Left renal cortex interstitium (tissue), 4 donors: ENCODE results near the gene ACER1. TPM values are rescaled to one million over a fixed set of nuclear protein-coding genes. Genes with fewer than 3 reads are reported as not detected.
A peak's percentile ranks its signal among the peaks of the same experiment; 100 is the strongest.
"Not testable (repeated sequence)": the region's sequence is repeated elsewhere in the genome, so short reads cannot be mapped to it uniquely, and the experiment has no call there.

Experiments used
- DNase-seq, 4 donors: peaks; one replicate each; pipeline ENCODE4 v3.0.0-alpha.2; 2013; ENCODE audit warnings: low read depth in 4 of 4, low spot score in 2 of 4, missing footprints in 1 of 4
- polyA plus RNA-seq, 4 donors: library from polyadenylated mRNA; unstranded; fragments of 120-200 nt; gene quantifications; one replicate each; pipeline ENCODE4 v1.2.1, GENCODE V29; 2013; ENCODE audit not compliant: insufficient read length in 4 of 4

Gene ACER1, protein sequence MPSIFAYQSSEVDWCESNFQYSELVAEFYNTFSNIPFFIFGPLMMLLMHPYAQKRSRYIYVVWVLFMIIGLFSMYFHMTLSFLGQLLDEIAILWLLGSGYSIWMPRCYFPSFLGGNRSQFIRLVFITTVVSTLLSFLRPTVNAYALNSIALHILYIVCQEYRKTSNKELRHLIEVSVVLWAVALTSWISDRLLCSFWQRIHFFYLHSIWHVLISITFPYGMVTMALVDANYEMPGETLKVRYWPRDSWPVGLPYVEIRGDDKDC
- under 1 TPM in 3 of 4 donors, not detected in 1; 0.10 to 0.24 (median 0.13) TPM for polyA plus RNA-seq

DNA sequence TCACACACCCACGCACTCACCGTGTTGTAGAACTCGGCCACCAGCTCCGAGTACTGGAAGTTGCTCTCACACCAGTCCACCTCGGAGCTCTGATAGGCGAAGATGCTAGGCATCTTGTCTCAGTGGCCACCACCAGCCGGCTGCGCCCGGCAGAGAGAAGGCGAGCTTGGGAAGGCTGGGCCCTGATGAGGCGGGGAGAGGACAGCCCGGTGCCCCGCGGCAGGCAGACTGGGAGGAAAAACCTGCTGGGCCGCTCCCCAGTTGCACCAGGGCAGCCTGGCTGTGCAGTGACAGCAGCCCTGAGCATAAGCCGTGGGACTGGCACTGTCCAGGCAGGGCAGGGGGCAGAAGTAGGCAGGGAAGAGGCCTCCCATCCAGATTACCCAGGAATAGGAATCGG, at the start of gene ACER1:
Gene ACER1, minus strand, starts transcription at position 174 of the 400 bp plus-strand sequence. Its CDS starts 61 bp downstream, at position 113.
- DNase-seq, result no peak

DNA sequence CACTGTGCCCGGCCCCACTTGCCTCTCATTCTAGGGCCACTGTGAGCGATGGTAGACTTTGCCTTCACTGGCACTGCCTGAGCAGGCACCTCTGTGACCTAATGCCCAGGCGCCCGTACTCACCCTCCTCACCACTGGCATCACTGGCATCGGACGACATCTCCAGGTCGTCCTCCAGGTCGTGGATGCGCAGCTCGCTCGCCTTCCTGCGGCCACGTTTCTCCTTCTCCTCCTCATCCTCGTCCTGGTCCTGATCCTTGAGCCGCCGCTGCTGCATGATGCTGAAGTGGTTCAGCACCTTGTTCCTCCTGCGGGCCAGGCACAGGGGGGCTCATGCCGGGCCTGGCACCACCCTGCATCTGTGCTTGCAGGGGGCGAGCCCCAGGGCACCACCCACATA, 49.8 kb upstream of the ACER1 start:
- DNase-seq, result no peak

DNA sequence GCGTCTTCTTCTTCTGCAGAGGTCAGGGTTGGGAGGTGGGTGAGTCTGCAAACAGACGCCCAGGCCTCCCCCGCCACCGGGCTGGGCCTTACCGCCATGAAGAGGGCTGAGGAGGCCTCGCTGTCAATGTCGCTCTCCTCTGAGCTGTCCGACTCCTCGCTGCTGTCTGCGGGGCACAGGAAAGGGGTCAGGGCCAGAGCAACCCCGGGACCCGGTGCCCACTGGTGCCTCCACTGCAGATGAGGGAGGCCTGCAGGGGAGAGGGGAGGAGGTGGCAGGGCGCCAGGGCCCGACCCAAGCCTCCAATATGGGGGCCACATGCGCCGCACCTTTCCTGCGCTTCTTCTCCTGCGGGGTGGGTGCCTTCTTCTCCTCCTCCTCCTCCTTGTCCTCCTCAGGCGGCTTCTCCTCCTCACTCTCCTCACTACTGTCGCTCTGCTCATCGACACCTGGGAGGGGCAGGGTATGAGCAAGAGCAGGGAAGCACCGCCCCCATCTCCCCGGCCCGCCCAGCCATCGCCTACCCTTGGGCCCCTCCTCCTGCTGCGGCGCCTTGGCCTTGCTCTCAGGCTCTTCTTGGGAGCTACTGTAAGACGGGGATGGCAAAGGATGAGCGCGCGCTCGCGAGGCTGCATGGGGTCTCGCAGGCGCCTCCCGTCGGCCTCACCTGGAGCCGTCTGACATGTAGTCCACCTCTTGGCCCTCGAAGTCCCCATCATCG, 47.8 kb upstream of the ACER1 start:
- DNase-seq, result no peak

DNA sequence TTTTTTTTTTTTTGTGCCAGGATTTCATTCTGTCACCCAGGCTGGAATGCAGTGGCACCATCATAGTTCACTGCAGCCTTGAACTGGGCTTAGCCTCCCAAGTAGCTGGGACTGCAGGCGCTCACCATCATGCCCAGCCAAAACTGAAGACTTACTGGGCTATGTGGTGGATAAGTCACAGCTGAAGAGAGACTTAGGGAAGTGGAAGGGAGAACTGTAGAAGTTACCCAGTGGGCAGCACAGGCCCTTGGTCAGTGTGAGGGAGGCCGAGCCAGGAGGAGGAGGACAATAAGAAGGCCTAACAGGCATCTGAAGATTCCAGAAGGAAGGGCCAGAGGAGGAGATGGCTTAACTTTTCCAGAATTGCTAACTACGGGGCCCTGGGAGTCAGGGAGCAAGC, 46.3 kb upstream of the ACER1 start:
- no peak for DNase-seq

DNA sequence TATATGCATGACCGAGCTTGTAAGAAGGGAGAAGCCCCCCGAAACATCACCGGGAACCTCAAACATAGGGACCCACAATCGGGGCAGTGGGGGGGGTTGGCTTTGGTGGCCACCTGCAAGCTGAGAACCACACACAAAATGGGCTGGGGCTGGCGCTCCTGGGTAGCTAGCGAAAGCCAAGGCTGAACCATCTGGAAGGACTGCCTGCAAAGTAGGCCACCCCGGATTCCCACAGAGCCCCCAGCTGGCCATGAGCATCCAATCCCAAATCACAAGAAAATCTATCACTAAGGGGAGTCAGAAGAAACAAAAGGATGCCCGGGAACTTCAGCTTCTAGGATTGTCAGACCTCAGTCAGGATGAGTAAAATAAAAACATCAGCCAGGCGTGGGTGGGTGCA, 45.1 kb upstream of the ACER1 start:
- no peak for DNase-seq

DNA sequence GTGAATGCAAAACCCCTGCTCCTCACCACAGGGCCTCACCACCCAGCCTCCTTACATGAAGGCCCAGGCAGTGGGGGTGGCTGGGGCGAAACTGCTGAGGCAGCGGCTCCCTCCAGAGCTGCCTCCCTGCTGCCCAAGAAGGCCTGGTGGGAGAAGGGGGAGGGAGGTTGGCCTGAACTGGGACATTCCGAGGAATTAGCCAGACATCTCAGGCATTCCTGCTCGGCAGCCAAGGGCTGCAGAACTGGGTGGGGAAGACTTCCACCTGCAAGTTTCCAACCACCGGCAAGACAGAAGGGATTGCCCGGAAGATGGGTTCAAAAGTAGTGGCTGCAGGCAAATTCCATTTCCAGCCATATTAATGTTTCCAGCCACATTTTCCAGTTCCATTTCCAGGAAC, 44.6 kb upstream of the ACER1 start:
- no peak for DNase-seq

DNA sequence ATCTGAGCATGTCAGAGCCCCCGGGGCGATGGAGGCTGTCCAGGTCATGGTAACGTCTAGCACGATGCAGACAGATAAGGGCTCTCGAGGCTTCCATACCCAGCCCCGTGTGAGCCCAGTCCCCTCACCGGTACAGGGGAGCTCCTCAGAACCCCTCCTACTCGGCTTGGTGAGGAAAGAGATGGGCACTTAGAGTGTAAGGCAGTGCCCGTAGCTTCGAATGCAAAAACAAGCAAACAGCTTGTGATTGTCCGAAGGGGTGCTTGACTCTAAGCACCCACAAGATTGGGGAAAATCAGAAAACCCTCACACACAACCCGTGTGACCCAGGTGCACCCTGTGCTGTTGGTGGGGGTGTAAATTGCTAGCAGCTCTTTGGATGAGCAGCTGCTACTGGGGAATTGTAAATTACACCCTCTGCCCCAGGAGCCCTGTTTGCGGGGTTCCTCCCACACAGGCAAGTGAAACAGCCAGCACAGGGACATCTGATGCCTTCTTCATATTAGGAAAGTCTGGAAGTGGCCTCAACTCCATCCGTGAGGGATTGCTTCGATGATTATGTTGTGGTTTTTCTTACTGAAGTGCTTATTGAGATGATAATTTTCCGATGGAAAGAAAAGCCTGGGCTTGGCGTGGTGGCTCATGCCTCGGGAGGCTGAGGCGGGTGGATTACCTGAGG, 43.2 kb upstream of the ACER1 start:
- no peak for DNase-seq

DNA sequence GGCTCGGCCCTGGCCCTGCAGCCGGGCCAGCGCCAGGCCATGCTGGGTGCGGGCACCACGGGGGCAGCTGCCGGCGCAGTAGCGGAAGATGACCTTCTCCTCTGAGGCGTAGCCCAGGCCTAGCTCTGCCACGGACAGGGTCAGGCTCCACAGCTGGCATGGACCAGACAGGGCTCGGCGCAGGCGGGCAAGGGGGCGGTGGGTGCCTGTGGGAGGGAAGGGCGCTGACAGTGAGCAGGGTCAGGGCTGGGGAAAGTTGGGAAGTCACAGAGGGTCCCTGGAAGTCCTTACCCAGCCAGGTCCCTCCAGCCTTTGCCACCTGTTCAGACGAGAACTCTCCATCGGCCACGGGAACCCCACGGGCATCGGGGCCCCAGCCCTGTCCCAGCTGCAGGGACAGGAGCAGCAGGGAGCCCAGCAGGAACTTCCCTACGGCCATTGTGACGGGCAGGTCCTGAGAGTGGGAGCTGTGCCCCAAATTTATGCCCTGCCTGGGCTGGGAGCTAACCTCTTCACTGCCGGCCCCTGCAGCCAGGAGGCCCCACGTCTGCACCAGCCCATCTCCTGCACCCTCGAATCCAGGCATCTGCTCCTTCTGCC, 42.1 kb upstream of the ACER1 start, which contains the start of gene PSPN:
Gene PSPN, minus strand, starts transcription at position 523 of the 600 bp plus-strand sequence. Its CDS starts 84 bp downstream, at position 439.
- DNase-seq, result no peak

DNA sequence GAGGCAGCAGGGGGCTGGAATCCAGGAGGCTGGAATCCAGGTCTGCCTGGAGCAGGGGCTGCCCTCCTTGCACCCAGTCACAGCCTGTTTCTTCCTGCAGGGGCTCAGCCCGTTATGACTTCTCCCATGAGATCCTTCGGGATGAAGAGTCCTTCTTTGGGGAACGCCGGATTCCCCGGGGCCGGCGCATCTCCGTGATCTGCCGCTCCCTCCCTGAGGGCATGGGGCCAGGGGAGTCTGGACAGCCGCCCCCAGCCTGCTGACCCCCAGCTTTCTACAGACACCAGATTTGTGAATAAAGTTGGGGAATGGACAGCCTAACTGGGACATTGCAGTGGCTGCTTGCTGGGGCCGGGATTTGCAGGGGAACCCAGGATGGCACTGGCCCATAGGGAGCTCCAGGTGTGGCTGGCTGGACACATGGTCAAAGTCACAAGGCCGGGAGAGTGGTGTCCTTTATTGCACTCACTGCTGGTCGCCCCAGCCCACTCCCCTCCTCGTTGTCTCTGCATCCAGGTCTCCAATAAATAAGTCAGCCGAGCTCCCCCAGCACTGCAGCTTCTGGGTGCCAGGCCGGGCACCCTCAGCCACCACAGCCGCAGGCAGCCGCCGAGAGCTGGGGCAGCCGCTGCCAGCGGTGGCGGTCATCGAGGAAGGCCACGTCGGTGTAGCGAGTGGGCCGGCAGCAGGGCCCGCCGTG, 41.4 kb upstream of the ACER1 start:
- no peak for DNase-seq

DNA sequence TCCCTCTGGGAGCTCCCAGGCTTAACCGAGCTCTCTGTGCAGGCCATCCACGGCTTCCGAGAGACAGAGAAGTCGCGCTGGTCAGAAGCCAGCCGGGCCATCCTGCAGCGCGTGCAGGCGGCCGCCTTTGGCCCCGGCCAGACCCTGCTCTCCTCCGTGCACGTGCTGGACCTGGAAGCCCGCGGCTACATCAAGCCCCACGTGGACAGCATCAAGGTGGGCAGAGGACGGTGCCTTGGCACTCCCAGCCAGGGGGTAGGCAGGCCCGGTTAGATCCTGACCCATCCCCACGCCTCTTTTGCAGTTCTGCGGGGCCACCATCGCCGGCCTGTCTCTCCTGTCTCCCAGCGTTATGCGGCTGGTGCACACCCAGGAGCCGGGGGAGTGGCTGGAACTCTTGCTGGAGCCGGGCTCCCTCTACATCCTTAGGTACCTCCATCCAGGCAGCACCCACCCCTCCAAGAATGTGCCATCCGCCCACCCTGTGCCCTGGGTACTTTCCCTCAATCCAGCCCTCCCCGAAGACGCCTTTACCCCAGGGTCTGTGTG, 40.8 kb upstream of the ACER1 start:
- no peak for DNase-seq

DNA sequence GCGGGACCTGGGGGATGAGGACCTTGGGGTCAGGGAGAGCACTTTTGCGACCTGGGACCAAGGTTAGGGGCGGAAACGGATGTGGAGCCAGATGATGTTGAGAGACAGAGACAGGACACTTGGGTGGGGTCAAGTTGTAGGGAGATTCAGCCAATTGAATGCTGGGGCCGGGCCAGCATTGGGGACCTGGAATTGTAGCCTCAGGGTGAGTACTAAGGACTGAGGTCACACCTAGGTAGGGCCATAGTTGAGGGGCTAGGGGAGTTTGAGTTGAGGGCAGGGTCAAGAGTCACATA, 40.3 kb upstream of the ACER1 start:
- DNase-seq, result no peak

DNA sequence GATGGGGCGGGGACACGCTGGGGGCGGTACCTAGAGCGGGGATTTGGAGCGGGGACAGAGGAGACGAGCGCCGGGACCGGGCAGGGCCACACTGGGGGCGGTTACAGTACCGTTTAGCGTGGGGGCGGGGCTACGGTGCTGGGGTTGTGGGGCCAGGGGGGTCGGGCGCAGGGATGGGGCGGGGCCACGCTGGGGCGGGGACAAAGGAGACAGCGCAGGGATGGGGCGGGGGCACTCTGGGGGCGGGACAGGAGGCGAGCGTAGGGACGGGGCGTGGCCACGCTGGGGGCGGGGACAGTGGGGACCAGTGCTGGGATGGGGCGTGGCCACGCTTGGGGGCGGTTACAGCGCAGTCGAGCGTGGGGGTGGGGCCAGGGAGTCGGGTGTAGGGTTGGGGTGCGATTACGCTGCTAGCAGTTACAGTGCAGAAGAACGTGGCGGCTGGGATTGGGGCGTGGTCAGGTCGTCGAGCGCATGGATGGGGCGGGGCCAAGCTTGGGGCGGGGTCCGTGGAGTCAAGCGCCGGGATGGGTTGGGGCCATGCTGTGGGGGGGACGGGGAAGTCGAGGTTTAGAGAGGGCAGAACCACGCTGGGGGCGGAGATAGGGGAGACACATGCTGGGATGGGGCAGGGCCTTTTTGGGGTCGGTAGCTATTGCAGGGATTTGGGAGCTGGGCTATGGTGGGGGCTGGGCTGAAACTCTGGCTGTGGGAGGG, 39.8 kb upstream of the ACER1 start:
- peak; percentile 74 to 95 (median 91) for DNase-seq

DNA sequence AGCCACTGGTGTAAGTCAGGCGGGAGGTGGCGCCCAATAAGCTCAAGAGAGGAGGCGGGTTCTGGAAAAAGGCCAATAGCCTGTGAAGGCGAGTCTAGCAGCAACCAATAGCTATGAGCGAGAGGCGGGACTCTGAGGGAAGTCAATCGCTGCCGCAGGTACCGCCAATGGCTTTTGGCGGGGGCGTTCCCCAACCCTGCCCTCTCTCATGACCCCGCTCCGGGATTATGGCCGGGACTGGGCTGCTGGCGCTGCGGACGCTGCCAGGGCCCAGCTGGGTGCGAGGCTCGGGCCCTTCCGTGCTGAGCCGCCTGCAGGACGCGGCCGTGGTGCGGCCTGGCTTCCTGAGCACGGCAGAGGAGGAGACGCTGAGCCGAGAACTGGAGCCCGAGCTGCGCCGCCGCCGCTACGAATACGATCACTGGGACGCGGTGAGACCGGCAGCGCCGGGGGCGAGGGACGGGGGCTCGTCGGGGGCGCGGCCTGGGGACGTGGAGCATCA, 39.2 kb upstream of the ACER1 start, which contains the start of gene ALKBH7:
Gene ALKBH7, plus strand, starts transcription at position 201 of the 502 bp plus-strand sequence. Its CDS starts 27 bp downstream, at position 228.
- DNase-seq, result peak; percentile 96 to 100 (median 100)

DNA sequence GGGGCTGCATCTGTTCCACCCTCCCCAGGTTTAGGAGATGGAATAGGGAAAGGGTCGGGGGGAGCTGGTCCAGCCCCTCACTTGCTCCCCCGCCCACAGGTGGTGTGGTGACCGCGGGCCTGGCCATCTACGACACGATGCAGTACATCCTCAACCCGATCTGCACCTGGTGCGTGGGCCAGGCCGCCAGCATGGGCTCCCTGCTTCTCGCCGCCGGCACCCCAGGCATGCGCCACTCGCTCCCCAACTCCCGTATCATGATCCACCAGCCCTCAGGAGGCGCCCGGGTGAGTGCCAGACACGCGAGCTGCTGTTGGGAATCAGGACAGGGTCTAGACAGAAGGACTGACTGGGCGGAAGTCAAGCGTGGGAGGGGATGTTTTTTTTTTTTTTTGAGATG, 30.9 kb upstream of the ACER1 start:
- DNase-seq, result no peak

DNA sequence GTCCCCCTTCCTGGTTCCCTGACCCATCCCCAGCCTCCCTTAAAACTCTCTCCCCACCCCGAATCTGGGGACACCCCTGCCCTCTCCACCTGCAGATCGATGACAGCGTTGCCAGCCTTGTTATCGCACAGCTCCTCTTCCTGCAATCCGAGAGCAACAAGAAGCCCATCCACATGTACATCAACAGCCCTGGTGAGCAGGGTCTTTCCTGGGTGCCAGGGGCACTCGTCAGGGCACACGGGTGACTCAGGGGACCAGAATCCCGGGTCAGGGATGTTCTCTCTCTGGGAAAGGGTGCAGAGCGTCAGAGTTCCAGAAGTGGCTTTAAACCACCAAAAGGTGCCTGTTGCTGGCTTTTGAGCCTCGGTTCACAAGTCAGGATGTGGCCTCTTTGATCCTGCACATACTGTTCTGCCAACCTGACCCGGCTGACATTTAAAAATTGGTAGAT, 29.0 kb upstream of the ACER1 start:
- DNase-seq, result no peak

DNA sequence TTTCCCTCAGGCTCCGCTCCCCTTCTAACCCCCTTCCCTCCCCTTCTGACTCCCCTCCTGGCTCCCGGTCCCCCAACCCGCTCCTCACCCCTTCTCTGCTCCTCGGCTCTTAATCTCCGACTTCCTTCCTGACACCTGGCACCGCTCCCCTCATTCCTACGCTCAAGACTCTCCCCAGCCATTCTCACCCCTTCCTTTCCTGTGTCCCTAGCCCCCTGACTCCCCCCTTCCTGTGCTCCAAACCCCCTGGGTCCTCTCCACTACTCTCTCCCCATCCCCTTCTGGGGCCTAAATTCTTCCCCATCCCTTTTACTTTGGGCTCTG, 28.6 kb upstream of the ACER1 start:
- DNase-seq, result no peak

DNA sequence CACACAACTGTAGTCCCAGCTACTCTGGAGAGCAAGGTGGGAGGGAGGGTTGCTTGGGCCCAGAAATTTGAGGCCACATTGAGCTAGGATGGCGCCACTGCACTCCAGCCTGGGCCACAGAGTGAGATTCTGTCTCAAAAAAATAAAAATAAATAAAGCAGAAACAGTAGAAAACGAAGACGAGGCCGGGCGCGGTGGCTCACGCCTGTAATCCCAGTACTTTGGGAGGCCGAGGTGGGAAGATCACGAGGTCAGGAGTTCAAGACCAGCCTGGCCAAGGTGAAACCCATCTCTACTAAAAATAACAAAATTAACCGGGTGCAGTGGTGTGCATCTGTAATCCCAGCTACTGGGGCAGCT, 27.4 kb upstream of the ACER1 start:
- DNase-seq, result not testable (repeated sequence)

DNA sequence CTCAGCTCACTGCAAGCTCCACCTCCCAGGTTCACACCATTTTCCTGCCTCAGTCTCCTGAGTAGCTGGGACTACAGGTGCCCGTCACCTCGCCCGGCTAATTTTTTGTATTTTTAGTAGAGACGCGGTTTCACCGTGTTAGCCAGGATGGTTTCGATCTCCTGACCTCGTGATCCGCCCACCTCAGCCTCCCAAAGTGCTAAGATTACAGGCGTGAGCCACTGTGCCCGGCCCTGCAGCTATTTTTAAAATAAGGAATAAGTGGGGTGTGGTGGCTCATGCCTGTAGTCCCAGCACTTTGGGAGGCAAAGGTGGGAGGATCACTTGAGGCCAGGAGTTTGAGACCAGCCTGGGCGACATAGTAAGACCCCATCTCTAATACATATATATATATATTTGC, 27.0 kb upstream of the ACER1 start:
- not testable (repeated sequence) for DNase-seq

DNA sequence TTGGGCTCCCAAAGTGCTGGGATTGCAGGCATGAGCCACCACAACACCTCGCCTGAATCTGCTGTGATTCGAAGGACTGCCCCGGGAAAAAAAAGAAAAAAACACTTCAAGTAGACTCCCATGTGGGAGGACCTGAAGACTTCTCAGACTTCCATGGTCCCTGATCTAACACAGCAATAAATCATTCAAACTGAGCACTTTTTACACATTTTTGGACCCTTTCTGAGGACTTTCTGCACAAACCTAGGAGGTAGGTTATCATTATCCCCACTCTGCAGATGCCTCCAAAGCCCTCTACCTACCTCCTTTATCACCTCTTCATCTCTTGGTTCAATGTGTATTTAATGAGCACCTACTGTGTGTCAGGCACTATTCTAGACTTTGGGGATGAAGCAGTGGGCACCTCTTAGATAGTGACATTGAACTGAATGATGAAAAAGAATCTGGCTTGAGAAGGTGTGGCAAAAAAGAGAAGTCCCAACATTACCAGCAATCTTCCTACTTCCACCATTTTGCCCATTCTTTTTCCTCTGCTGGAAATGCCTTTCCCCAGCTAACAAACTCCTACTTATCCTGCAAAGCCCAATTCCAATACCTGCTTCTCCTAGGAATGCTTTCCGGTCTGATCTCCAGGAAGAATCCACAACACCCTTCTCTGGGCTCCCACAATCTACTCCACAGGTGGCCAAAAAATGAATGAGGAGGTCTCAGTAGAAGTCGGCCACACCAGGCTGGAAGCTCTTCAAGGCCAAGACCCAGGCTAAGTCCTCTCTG, 26.3 kb upstream of the ACER1 start:
- DNase-seq, result no peak
